GM19239 (cell line): ENCODE results near the gene WASF3.
A peak's percentile ranks its signal among the peaks of the same experiment; 100 is the strongest.

Experiments used
- DNase-seq: peaks from one replicate; pipeline ENCODE4 v3.0.0; 2011; ENCODE audit warnings: low spot score; ENCODE audit not compliant: insufficient read length
- FAIRE-seq: peaks from 2 replicates; lab custom pipeline; 2011; peaks lifted over from hg19 to GRCh38; lab: Jason Lieb, UNC

The WASF3 gene, protein sequence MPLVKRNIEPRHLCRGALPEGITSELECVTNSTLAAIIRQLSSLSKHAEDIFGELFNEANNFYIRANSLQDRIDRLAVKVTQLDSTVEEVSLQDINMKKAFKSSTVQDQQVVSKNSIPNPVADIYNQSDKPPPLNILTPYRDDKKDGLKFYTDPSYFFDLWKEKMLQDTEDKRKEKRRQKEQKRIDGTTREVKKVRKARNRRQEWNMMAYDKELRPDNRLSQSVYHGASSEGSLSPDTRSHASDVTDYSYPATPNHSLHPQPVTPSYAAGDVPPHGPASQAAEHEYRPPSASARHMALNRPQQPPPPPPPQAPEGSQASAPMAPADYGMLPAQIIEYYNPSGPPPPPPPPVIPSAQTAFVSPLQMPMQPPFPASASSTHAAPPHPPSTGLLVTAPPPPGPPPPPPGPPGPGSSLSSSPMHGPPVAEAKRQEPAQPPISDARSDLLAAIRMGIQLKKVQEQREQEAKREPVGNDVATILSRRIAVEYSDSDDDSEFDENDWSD

GRCh38 chr13:26557393-26558073, at the start of gene WASF3:
WASF3 (plus strand) TSS chr13:26557683; CDS start chr13:26642271, 84,588 bp downstream.
- DNase-seq (peak; percentile 78), FAIRE-seq (no peak)

GRCh38 chr13:26508885-26509284, 48.6 kb upstream of the WASF3 start:
- FAIRE-seq = no peak
- DNase-seq = no peak

DNA sequence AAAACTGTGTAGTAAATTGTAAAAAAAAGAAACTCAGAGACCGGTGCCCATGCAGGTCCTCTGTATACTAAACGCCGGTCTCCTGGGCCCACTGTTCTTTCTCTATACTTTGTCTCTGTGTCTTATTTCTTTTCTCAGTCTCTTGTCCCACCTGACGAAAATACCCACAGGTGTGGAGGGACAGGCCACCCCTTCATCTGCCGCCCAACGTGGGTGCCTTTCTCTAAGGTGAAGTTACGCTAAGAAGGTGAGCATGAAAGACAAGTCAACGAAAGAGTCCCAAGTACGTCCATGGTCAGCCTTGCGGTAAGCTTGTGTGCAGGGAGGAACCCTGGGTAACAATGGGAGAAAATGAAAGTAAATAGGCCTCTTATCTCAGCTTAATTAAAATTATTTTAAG, 48.0 kb upstream of the WASF3 start:
- no peak for FAIRE-seq
- DNase-seq = no peak

- no peak for FAIRE-seq
- DNase-seq = no peak
These were observed 43.6 kb upstream of the WASF3 start for GRCh38 chr13:26513931-26514330.

- DNase-seq = no peak
- FAIRE-seq = no peak
These were observed 41.8 kb upstream of the WASF3 start for GRCh38 chr13:26515721-26516120.

DNA sequence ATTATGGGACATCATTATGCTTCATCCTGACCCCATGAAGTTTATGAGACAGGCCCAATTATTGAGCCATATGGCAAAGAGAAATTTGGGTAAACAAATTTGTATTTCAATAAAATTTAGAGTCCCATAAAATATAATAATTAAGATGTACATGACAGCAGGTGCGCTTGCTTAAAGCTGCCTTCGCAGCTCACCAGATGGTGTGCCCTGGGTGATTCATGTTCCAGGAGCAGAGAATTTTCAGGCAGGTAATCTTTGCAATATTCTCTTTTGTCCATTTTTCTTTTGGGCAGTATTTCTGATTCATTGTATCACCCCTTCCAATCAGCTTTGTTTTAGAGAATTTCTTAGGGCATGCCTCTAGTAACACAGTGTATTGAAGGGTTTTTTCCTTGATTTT, 39.5 kb upstream of the WASF3 start:
- no peak for FAIRE-seq
- DNase-seq = no peak

- no peak for DNase-seq
These were observed 39.0 kb upstream of the WASF3 start for GRCh38 chr13:26518451-26518959.

DNA sequence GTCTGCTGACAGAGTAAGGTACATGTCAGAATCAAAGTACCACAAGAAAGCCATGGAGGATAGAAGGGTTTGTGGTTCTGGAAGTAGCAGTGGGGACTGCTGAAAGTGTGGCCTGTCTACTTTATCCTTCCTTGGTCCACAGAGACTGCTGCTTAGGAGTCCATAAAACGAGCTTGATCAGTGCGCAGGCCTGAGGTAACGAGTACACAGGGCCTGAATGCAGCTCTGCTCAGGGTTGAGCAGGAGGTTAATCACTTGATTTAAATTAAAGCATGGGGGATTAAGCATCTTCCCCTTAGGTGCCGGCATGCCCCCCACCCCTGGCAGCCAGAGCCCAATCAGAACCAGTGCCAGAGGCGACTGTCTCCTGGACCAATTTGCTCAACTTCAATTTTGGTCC, 34.9 kb upstream of the WASF3 start:
- no peak for FAIRE-seq
- no peak for DNase-seq

More at GRCh38 chr13:26518451-26518959, 39.0 kb upstream of the WASF3 start:
- no peak for FAIRE-seq

DNA sequence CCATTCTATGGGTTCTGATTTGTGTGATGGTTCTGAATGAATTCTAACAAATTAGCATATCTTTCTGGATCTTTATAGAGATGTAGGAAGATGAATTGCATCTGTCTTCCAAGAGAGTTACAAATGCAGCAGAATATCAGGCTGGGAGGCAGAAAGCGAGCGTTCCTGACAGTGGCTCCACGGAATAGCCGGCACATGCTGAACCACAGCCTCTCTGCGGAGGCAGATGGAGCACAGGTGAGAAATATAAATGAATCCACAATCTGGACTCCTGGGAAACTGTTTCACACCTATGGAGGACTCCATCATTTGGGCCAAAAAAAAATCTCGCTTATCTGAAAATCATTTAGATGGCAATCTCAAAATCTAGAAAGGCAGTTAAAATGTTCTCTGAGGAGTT, 34.5 kb upstream of the WASF3 start:
- DNase-seq = no peak
- no peak for FAIRE-seq

GRCh38 chr13:26525528-26525927, 32.0 kb upstream of the WASF3 start:
- FAIRE-seq (no peak), DNase-seq (no peak)

GRCh38 chr13:26526702-26527216, 30.7 kb upstream of the WASF3 start:
- DNase-seq (no peak), FAIRE-seq (no peak)

DNA sequence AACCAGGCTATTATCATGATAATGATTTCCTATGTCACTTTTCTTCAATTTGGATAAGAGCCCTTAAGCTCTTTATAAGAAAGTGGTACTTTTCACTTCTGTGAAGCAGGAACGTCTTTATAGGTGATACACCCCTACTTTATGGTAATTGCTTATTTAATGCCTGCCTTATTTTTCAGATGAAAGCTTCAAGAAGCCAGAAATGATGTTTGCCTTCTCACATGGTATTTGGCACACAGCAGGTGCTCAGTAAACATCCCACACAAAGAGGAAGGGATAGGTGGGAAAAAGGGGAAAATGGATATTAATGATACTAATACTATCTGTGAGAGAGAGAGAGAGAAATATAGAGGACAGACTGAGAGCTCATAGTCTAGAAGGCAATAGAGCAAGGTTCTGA, 29.0 kb upstream of the WASF3 start:
- FAIRE-seq (no peak), DNase-seq (no peak)

DNA sequence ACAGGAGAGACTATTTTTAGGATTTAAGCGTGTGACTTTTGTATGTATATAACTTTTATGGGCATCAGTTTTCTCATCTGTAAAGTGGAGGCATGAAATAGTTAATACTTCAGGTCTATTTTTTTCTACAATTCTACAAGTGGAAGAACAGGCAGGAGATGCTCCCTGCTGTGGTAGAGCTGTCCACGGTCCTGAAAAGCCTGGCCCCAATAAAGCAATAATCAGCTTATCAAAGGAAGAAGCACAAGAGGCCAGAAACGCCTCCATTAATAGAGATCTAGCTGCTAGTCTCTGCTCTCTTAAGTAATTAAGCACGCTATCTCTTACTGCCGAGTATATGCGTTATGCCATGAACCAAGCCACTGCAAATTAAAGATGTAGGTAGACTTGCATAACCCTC, 28.0 kb upstream of the WASF3 start:
- FAIRE-seq = no peak

DNA sequence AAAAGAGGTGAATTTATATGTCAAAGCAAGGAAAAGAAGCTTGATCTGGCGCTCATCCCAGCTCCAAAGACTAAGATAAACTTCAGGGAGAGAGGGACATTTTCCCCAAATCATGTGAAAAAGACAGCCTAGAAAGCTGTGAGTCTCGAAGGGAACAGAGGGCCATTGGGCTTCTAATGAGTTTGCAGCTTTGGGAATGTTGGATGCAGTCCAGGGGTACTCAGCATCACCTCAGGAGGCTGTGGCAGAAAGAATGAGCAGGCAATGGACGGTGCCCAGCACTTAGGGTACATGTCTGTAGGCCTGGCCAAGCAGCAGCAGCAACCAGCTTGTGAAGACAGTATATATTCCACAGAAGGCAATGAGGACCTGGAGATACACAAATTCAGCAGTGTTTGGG, 25.7 kb upstream of the WASF3 start:
- DNase-seq (no peak), FAIRE-seq (no peak)

More for the DNA sequence above, 28.0 kb upstream of the WASF3 start:
- DNase-seq = peak; percentile 16

GRCh38 chr13:26534036-26534726, 23.3 kb upstream of the WASF3 start:
- FAIRE-seq = no peak
- no peak for DNase-seq

DNA sequence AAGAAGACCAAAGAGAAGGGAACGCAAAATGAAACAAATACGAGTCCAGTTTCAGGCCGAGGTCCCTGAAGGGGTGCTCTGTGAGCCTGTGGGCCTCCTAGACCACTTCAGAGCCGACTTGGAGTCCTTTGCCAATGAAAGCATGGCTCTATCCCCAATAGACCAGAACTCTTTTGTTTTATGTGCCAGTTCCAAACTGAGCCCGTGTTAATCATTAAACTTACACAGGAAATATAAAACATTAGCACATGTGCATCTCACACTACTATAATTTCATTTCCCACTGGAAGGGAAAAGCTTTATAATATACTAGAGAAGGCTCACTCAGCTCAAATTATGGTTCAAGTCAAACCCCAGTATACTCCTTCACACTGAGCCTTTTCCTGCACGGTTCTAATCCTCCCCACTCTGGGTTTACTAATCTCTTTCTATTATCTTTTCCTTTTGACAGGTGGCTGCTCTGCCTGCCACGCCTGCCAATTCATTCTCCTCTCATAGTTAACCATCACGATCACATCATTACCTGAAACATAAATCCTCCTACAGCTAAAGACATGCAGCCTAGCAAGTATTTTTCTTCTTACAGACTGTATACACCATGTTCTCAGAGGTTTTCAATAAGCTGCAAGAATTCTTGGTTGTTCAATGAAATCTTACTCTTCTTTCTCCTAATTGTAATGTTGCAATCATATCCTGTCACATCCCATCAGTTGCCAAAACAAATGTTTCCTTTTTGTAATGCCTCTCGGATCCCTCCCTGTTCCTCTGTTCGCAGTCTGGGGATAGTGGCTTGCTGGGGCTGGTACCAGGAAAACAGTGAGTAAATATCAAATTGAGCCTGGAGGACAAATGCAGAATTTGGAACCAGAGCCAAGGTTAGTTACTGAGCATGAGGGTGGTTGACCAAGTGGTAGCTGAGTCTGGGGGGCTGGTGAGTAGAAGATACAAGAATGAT, 18.8 kb upstream of the WASF3 start:
- DNase-seq (no peak), FAIRE-seq (no peak)

DNA sequence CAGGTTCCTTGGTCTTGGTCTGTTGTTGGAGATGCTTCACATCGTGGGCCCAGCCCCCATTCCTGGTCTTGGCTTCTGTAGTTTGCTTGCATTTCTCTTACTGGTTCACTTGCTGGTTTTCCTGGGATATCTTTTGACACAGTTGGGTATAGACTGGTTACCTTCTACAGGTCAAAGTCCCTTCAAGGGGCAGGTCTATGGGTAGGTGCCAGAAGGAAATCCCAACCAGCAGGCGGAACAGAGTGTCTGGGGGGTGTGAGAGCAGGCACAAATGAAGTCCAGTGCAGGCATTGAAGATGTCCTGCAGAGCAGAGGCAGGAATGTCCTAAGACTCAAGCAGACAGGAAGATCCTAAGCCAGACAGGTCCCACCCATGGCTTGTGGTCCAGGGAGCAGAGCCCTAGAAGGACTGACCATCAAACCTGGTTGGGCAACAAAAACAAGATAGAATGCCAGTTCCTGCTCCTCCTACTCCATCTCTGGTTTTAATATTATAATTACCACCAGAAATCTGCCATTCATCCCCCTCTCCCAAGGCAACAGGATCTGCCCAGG, 17.7 kb upstream of the WASF3 start:
- DNase-seq = no peak

GRCh38 chr13:26540334-26540733, 17.1 kb upstream of the WASF3 start:
- FAIRE-seq (no peak), DNase-seq (no peak)

More for the DNA sequence above, 17.7 kb upstream of the WASF3 start:
- no peak for FAIRE-seq

DNA sequence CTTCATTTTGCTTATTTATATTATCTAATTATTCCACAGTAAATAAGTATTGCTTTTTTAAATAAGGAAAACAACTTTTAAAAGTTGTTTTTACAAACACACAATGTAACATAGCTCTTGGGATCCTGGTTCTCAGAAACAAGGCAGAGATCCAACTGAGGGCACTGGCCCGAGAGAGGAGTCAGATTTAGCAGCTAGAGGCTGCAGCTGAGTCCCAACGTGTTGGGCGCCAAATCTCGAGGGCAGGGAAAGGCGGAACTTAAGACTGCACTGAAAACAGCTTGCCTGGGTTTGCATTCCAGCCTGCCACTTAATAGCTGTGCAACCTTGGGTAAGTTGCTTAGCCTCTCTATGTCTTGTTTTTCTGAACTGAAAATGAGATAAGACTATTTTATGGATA, 16.4 kb upstream of the WASF3 start:
- no peak for FAIRE-seq
- no peak for DNase-seq
